Measurements from ENCODE around the gene LACTB.

- no peak for TF ChIP-seq EZH2 (IDR thresholded peaks at IDR 0.05; ENCODE audit: low read length, unreplicated experiment)
- TF ChIP-seq CTCF (conservative IDR thresholded peaks at IDR 0.05; ENCODE audit: low read depth, low read length): no peak
Observed at GRCh38 chr15:63077952-63078351, 43.7 kb upstream of the LACTB start.
